Subcutaneous adipose tissue (tissue), 4 donors: ENCODE data around the gene FAM81A. TPM values are rescaled to one million over a fixed set of nuclear protein-coding genes. Genes with fewer than 3 reads are reported as not detected.

Experiments
- CTCF ChIP-seq: fragments of 450-650 bp; IDR thresholded peaks from one replicate; pipeline ENCODE4 v1.5.1; 2016; ENCODE audit warnings: low read depth, mild to moderate bottlenecking, control low read depth, antibody characterized with exemption, moderate library complexity
- total RNA-seq, 4 donors: library from RNA; depleted of rRNA; stranded (reverse); fragments of >200 nt; gene quantifications; one replicate each; pipeline ENCODE4 v1.1.0, GENCODE V29; 2016

FAM81A gene
- total RNA-seq, 4 donors from 2014 or later: 0.16 to 2.2 (median 0.22) TPM; not detected in 1

GRCh38 chr15:59548501-59549226 lies 110.7 kb downstream of the FAM81A start:
- no peak for TF ChIP-seq CTCF

- no peak for TF ChIP-seq CTCF
These were observed 111.6 kb downstream of the FAM81A start for GRCh38 chr15:59549301-59550185.

GRCh38 chr15:59550530-59550929 lies 112.5 kb downstream of the FAM81A start:
- TF ChIP-seq CTCF: no peak

- no peak for TF ChIP-seq CTCF
These were observed 113.0 kb downstream of the FAM81A start for GRCh38 chr15:59550956-59551355.

- TF ChIP-seq CTCF: no peak
These were observed 116.1 kb downstream of the FAM81A start for GRCh38 chr15:59553879-59554735.

GRCh38 chr15:59555696-59556095 lies 117.7 kb downstream of the FAM81A start:
- no peak for TF ChIP-seq CTCF
